Keratinocyte (primary cell): ENCODE measurements around the gene OSBPL10.

ENCODE experiments used
- CTCF ChIP-seq, 3 experiments: IDR thresholded peaks in 1 of 3; conservative IDR thresholded peaks in 1 of 3; optimal IDR thresholded peaks in 1 of 3; 2 replicates in 2 of 3; 3 replicates in 1 of 3; pipeline versions ENCODE3 to v1.5.1; 2011; ENCODE audit warnings: low read length in 3 of 3, mild to moderate bottlenecking in 3 of 3, moderate library complexity in 2 of 3, control low read depth in 1 of 3, inconsistent platforms in 1 of 3; ENCODE audit not compliant: insufficient read depth in 2 of 3; ENCODE audit errors: extremely low read depth in 1 of 3
- EZH2 ChIP-seq: IDR thresholded peaks from one replicate; pipeline ENCODE4 v1.6.1; 2012; ENCODE audit warnings: inconsistent platforms, mild to moderate bottlenecking, low read length, moderate library complexity

GRCh38 chr3:31871939-31872507 lies 109.0 kb downstream of the OSBPL10 start:
- TF ChIP-seq CTCF (optimal IDR thresholded peaks at IDR 0.05 in 1 of 3, IDR thresholded peaks at IDR 0.05 in 1 of 3, conservative IDR thresholded peaks at IDR 0.05 in 1 of 3; ENCODE audit: extremely low read depth in 1 of 3, insufficient read depth in 2 of 3, low read length in 3 of 3), result no peak
- TF ChIP-seq EZH2, result no peak
